ENCODE data around the gene MRPL37.

GRCh38 chr1:54163051-54163450 lies 36.9 kb upstream of the MRPL37 start:
- TF ChIP-seq EZH2 (IDR thresholded peaks at IDR 0.05; ENCODE audit: borderline replicate concordance, insufficient read depth, low read depth, low read length, poor library complexity, severe bottlenecking) (no peak), CTCF (IDR thresholded peaks at IDR 0.05) (no peak)
